ENCODE data around the gene SNRPB.
"Not testable (repeated sequence)": the region's sequence is repeated elsewhere in the genome, so short reads cannot be mapped to it uniquely, and the experiment has no call there.

The SNRPB gene

DNA sequence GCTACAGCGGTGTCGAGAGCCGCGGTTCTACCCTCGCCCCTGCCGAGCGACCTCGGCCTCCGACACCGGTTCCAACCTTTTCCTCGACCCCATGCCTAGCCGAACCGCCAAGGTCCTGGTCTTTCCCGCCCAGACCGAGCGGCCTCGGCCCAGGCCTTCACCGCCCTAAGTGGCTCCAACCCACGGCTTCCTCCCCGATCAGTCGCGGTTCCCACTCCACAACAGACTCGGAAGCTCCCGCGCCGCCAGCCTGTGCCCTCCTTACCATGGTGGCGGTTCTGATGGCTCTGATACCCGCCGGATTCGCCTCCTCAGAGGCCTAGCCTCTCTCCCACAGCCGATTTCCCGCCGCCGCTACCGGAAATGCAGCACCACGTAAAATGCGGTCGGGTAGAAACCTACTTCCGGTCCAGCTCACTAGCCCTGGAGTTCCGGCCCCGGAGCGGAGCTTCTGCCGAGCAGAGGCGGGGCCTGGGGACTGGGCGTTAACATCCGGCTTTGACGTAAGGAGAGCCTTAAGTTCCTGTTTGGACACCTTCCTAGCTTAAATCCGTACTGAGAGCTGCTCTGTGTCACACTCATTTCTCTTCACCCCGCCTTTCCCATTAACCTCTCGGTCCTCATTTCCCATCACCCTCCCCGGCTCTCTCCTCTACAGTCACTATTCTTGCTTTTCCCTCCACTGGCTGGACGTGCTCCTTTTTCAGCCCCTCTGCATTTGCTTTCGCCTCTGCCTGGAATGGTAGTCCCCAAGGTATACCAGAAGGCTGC lies at the start of gene SNRPB:
TSS of gene SNRPB (minus strand) at position 367 of the 771 bp plus-strand sequence. CDS start at position 268, 99 bp downstream.
- peak; percentile 94 for DNase-seq

DNA sequence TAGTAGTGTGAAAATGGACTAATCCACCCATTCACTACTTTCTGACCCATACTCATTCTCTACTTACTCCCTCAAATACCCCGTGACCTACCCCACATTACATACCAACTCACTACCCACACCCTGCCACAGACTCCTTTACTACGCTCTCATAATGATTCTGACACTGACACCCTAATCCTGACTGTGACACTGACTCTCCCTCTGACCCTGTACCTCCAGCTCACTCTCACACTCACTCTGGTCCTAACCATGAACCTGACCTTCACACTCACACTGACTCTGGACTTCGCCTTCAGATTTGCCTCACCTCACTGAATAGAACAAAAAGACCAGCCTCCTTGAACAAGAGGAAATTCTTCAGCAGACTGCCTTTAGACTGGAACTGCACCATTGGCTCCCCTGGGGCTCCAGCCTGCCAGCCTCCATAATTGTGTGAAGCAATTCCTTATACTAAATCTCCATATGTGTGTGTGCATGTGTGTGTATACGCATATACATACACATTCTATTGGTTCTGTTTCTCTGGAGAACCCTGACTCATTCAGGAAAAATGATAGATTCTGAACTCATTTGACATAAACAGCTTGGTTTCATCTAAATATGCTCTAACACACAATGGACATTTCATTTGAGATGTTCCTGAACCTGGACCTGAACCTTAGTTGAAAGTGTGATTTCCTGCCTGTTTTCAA lies 48.7 kb upstream of the SNRPB start:
- DNase-seq: no peak

DNA sequence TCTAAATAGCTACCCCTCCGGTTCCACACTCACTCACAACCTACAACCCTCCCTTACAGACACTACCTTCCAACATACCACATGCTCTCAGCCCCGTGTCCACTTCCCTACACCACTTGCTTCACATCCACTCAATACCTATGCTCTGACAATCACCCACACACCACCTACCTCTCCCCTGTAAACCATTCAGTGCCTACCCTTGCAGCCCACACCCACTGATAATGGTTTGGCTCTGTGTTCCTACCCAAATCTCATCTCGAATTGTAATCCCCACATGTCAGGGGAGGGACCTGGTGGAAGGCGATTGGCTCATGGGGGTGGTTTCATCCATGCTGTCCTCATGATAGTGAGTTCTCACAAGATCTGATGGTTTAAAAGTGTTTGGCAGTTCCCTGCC lies 48.0 kb upstream of the SNRPB start:
- no peak for DNase-seq

DNA sequence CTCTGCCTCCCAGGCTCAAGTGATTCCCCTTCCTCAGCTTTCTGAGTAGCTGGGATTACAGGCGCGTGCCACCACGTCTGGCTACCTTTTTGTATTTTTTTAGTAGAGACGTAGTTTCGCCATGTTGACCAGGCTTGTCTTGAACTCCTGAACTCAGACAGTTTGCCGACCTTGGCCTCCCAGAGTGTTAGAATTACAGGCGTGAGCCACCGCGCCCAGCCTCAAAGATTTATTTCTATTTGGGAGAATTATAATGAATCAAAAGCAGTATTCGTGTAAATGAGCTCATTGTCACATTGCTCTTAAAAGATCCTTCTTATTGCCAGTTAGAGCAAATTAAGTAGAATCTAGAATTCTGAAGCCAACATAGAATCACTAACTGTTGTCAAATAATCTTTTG lies 47.5 kb upstream of the SNRPB start:
- no peak for DNase-seq

DNA sequence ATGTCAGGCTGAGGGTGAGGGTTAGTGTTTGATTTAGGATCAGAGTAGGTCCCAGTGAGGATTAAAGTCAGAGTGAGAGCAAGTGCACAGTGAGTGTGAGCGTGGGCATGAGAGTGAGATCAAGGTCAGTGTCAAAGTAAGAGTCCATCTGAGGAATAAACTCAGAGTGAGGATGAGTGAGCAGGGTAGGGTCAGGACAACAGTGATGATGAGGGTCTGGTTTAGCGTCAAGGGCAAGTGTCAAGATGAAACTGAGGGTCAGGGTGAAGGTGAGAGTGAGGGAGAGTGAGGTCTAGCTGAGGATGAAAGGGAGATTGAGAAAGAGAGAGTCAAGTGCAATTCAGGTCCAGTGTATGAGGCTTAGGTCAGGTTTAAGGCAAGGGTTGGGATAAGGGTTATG lies 45.8 kb upstream of the SNRPB start:
- no peak for DNase-seq

DNA sequence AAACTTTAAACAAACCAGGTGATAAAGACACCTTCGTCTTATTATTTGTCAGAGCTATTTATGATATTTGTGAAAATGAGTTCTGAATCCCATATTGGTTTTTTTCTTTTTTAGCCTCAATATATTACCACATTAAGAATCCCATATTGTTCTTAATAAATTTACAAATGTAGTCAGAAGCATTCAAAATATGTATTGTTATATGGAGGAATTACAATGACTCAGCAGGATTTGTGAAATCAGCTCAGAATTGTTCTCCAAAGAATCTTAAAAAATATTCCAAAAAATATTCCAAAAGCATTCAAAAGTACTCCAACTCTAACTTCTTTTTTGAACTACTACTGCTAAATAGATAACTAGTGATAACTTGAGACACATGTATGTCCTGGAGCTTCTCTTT lies 44.6 kb upstream of the SNRPB start:
- no peak for DNase-seq

DNA sequence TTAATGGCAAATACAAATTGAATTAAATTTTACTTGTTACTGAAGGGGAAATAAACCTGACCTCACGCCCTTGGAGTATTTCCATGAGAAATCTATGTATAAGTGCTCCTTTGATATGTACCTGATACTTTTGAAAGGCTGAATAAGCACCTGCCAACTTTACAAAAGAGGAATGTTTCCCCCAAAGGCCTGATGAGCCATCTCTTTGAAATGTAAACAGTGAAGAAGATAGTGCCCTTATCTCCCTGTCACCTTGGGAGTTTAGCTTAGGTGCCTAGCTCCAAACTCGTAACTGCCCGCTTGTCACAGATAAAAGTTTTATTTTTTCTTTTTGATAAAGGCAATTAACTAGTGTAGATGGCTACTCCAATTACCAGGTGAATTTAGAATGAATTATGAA lies 39.2 kb upstream of the SNRPB start:
- DNase-seq: no peak

DNA sequence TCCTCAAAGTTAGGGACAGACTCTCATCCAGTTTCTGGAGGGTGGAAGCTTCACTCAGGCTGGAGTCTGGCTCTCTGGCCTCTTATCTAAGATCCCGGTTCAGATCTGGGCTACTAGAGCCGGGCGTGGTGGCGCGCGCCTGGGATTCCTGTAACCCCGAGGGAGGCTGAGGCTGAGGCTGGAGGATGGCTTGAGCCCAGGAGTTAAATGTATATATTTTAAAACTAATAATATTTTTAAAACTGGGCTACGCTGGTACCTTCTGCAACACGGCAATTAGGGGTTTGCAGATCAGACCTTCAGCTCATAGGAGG lies 38.8 kb upstream of the SNRPB start:
- DNase-seq: no peak

DNA sequence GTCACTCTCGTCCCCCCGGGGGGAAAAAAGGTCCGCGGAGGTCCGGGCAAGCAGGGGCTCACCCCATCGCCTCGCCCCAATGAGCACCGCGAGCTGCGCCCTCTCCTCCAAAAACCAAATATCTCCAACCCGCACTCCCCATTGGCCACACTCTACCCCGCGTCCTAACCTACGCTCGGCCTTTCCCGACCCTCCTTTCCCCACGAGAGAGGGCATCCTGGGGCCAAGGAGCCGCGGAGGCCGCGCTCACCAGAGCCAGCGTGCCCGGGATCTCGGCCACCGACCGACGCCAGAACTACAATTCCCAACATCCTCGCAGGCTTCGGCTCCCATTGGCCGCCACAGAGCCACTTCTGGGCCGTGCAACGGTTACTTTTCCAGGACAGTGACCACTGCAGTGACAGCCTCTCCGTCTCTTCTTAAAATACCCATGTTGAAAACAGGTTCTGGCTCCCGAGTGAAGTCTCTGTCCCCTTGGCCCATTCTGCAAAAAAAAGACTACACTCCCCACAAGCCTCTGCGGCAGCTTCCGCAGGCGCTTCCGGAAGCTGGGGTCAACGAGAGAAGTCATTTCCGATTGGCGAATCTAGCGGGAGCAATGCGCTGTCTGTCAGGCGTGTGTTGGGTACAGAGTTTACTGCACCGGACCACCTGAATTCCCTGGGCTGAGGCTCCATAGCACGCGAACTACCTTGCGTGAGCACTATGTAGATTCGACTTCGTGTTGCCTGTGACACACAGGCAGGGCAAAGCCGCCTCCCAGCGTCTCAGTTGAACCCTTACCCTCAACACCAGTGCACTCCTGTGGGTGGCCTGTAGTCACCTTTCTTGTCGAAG lies 38.3 kb upstream of the SNRPB start, which contains the start of gene ZNF343:
TSS of gene ZNF343 (minus strand) at position 285 of the 837 bp plus-strand sequence. CDS start 15,020 bp downstream, outside the sequence.
- DNase-seq: peak; percentile 66

DNA sequence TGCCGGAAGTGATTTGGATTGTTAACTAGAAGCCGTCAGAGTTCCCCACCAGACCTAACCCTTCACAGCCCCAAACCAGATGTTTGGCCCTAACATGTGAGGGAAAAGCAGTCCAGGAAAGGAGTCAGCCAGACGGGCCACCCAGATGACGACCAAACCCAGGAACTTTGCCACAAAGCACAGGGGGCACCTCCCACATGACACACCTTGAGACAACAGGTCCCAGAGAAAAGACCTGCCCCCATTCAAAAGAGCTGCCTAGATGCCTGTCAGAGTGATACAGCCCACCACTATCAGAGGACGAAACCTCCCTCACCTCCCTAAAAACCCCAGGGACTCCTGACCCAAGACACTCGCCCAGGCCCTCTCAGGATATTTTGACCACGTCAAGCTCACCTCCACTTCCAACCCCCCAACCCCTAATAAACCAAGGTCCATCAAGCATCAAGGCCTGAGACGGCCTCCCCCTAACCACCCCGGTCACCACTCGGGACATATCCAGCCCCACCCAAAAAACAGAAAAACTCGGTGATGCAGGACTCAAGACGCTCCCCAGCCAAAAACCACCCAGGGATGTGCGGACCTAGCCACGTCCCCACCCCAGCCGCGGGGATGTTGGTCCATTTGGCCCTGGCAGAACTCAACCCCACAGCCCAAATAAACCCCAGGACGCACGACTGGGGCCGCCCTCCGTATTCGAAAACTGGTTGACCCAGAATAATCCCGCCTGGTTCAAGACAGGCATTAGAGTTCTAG lies 37.5 kb upstream of the SNRPB start:
- DNase-seq: no peak

DNA sequence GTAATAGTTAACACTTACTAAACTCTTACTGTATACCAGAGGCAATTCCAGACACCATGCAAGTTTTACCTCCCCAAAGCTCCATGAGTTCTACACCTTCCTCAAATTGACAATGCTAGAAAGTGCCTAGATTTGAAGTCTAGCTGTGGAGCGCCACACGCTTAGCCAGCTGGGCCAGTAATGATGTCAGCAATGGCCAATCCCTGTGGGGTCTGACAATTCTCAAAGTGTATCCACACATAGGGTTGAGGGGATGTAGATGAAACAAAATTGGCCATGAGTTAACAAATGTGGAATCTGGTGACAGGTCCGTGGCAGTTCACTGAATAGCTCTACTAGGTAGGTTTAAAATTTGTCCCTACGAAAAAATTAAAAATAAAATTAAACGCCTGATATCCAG lies 36.9 kb upstream of the SNRPB start:
- DNase-seq: no peak

DNA sequence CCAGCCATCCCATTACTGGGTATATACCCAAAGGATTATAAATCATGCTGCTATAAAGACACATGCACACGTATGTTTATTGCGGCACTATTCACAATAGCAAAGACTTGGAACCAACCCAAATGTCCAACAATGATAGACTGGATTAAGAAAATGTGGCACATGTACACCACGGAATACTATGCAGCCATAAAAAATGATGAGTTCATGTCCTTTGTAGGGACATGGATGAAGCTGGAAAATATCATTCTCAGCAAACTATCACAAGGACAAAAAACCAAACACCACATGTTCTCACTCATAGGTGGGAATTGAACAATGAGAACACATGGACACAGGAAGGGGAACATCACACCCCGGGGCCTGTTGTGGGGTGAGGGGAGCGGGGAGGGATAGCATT lies 35.8 kb upstream of the SNRPB start:
- not testable (repeated sequence) for DNase-seq

DNA sequence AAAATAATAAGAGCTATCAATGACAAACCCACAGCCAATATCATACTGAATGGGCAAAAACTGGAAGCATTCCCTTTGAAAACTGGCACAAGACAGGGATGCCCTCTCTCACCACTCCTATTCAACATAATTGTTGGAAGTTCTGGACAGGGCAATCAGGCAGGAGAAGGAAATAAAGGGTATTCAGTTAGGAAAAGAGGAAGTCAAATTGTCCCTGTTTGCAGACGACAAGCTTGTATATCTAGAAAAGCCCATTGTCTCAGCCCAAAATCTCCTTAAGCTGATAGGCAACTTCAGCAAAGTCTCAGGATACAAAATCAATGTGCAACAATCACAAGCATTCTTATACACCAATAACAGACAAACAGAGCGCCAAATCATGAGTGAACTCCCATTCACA lies 34.2 kb upstream of the SNRPB start:
- DNase-seq: not testable (repeated sequence)

DNA sequence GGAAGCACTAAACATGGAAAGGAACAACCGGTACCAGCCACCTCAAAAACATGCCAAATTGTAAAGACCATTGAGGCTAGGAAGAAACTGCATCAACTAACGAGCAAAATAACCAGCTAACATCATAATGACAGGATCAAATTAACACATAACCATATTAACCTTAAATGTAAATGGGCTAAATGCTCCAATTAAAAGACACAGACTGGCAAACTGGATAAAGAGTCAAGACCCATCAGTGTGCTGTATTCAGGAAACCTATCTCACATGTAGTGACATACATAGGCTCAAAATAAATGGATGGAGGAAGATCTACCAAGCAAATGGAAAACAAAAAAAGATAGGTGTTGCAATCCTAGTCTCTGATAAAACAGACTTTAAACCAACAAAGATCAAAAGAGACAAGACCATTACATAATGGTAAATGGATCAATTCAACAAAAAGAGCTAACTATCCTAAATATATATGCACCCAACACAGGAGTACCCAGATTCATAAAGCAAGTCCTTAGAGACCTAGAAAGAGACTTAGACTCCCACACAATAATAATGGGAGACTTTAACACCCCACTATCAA lies 32.3 kb upstream of the SNRPB start:
- DNase-seq: not testable (repeated sequence)

DNA sequence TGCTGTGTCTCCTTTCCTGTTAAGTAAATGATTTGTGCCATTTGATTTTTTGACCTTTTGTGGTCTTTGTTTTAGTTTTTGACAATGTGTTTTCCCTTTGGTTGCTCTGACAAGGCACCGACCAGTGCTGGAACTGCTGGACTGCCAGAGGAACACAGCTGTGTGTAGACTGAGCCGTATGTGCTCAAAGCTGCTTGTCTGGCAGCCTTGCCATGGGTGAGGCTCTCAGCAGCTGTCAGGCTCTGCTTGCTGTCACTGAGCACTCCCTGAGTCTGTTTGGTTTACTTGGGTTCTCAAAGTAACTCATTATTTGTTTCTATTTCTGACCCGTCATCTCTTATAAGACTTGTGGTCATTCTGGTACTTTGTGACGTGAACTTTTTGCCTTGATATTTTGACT lies 15.1 kb upstream of the SNRPB start:
- no peak for DNase-seq

DNA sequence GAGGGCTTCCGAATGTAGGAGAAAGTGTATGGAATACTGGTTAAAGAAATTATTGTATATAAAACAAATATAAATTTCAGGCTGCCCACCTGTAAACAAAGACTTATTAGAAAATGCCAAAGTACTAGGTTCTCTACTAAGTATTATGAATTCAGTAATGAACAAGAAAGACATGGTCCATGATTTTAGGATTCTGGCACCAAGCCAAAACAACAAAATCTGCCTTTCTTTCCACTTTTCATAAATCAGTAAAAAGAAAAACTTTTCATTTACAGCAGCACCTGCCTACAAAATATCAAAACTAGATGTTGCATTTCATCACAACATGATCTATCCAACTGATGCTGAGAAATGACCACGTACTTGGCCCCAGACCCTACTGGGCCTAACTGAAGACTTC lies 14.5 kb upstream of the SNRPB start:
- no peak for DNase-seq

DNA sequence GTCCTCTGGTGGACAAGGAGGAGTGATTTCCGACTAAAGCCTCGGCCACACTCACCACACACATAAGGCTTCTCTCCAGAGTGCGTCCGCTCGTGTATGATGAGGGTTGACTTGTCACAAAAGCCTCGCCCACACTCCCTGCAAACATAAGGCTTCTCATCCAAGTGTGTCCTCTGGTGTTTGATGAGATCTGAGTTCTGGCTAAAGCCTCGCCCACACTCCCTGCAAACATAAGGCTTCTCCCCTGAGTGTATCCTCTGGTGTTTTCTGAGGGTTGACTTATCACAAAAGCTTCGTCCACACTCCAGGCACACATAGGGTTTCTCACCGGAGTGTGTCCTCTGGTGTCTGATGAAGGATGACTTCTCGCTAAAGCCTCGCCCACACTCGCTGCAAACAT lies 12.9 kb upstream of the SNRPB start:
- DNase-seq: no peak

DNA sequence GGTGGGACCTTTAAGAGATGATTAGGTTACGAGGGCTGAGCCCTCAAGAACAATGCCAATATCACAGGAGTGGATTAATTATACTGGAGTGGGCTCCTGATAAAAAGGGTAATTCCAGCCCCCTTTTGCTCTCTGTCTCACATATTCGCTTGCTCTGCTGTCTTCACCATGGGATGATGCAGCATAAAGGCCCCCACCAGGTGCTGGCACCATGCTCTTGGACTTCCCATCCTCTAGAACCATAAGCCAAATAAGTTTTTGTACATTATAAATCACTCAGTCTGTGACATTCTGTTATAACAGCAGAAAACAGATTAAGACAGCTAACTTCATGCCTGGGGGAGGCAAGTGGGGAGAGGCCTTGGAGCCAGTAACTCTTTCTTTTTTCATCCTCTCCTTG lies 9.8 kb upstream of the SNRPB start:
- no peak for DNase-seq

DNA sequence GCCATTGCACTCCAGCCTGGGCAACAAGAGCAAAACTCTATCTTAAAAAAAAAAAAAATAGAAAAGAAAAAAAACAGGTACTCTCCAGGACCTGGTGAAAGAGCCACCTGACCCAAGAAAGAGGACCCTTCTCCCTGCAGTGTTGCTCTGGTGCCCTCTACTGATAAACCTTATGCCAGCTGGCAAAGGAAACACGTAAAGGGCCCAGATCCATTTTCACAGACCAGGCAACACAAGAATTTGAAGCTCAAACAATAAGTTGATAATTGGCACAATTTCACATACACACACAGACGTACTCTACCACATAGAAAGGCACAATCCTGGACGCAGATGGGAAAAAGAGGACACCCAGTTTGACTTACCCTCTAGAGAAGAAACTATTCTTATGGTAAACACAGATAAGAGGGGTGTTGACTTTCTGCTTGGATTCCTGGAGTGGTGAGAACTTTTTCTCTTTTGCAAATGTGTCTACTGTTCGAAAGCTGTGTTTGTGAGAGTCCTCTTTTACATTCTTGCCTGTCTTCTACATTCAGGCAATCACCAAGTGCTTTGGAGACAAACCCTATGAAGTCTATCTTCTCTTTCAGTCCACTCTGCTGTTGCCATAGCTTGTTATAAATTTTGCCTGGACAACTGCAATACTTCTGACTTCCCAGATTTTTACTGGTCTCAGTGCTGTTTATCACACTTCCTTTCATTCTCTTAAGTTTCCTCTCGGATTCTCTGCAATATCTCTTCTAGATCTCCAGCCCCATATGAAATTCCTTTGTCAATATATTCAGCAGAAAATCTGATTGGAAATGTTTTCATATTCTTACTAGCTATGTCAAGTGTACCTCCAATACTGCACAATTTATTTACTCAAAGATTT lies 6.4 kb upstream of the SNRPB start:
- no peak for DNase-seq

DNA sequence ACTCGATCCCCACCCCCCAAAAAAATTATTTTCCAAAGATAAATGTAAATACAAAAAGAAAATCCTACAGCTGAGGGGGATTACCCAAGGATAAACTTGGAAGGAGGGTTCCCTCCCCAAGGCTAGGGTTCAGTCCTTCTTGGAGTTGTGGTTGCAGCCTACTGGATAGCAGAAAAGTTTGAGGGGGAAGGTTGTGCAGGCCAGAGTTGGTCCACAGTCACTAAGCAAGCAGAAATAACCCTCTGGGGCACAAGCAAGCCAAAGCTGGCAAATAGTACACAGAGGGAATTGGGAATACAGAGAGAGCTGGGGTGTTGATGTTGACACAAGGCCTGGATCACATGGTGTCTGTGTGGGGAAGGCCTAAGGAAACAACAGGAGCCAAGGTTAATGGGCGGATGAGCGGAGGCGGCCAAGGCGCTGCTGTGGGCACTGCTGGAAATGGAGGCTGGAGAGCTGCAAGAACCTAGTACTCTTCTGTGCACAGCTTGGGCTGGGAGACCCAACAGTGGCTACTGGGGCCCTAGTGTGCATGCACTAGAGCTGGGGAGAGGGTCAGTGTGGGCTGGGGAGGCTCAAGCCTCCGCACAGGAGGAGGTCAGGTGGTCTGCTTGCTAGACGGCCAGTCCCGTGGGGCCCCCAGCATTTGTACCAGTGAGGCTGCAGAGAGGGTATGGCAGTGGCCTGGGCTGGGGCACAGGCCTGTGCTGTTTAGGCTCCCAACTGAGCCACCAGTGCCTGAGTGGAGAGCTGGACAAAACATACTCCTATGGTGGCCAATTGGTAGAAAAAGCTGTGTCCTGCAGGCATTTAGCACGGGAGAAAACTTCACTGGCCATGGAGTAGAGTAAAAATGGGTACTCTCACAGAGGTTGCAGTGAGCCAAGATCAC lies 5.5 kb upstream of the SNRPB start:
- no peak for DNase-seq

All from activated CD4-positive, alpha-beta T cell treated with anti-CD3 and anti-CD28 coated beads for 1 hour (primary cell).